Suprapubic skin (tissue), 4 donors: ENCODE data around the gene ANXA7. TPM values are rescaled to one million over a fixed set of nuclear protein-coding genes. Genes with fewer than 3 reads are reported as not detected.

ENCODE experiments used
- DNase-seq, 2 donors: peaks; one replicate each; pipeline ENCODE4 v3.0.0-alpha.2; 2019; ENCODE audit warnings: low spot score in 2 of 2
- H3K27ac ChIP-seq: fragments of 200-600 bp; sonication (generic); one replicate; pipeline ENCODE4 v1.5.1; 2019
- H3K27me3 ChIP-seq: fragments of 200-600 bp; sonication (generic); one replicate; pipeline ENCODE4 v1.5.1; 2019
- H3K36me3 ChIP-seq: fragments of 200-600 bp; sonication (generic); one replicate; pipeline ENCODE4 v1.5.1; 2019
- H3K4me1 ChIP-seq: fragments of 200-600 bp; sonication (generic); one replicate; pipeline ENCODE4 v1.5.1; 2019
- H3K4me3 ChIP-seq: fragments of 200-600 bp; sonication (generic); one replicate; pipeline ENCODE4 v1.5.1; 2019; ENCODE audit warnings: mild to moderate bottlenecking
- H3K9me3 ChIP-seq: fragments of 200-600 bp; sonication (generic); one replicate; pipeline ENCODE4 v1.5.1; 2019
- CTCF ChIP-seq, 2 donors: fragments of 200-600 bp in 1 of 2; fragments of 450-650 bp in 1 of 2; sonication (generic) in 1 of 2; IDR thresholded peaks; one replicate each; pipeline ENCODE4 v1.5.1; 2016 to 2019; ENCODE audit warnings: antibody characterized with exemption in 2 of 2, mild to moderate bottlenecking in 1 of 2, moderate library complexity in 1 of 2
- EP300 ChIP-seq: sonication (generic); formaldehyde crosslinking; IDR thresholded peaks from one replicate; pipeline ENCODE4 v1.6.1; 2017; ENCODE audit warnings: antibody characterized with exemption
- POLR2A ChIP-seq, 2 donors: fragments of 450-650 bp; IDR thresholded peaks; one replicate each; pipeline ENCODE4 v1.6.1; 2017; ENCODE audit warnings: antibody characterized with exemption in 2 of 2, mild to moderate bottlenecking in 2 of 2, moderate library complexity in 2 of 2
- POLR2AphosphoS5 ChIP-seq, 3 donors: sonication (generic); formaldehyde crosslinking; IDR thresholded peaks; one replicate each; pipeline ENCODE4 v1.6.1; 2017; ENCODE audit warnings: antibody characterized with exemption in 3 of 3
- WGBS: methylation state at CpG from one replicate; pipeline ENCODE4 v1.1.5; 2018; 5-methylcytosine and 5-hydroxymethylcytosine counted together
- total RNA-seq, 4 donors: library from RNA; depleted of rRNA; stranded (reverse); fragments of >200 nt; gene quantifications; one replicate each; pipeline ENCODE4 v1.1.0, GENCODE V29; 2016

The ANXA7 gene
- total RNA-seq, 4 donors from 2014 or later = 93.5 to 153 (median 100) TPM

GRCh38 chr10:73376679-73377078 is 37.2 kb downstream of the ANXA7 start:
- H3K36me3 ChIP-seq = peaks cover 88% of the 10 kb centered on the region
- TF ChIP-seq CTCF (IDR thresholded peaks at IDR 0.05) = no peak
- TF ChIP-seq EP300 = no peak
- no peak for TF ChIP-seq POLR2A (IDR thresholded peaks at IDR 0.05)
- TF ChIP-seq POLR2AphosphoS5 (IDR thresholded peaks at IDR 0.05) = no peak
- no peak overlapping the region for H3K27ac ChIP-seq
- H3K9me3 ChIP-seq = no peaks in the 10 kb centered on the region
- H3K4me1 ChIP-seq = no peaks in the 10 kb centered on the region
- H3K4me3 ChIP-seq = no peak overlapping the region
- DNase-seq = no peak
- H3K27me3 ChIP-seq = no peaks in the 10 kb centered on the region
- 70% methylated on average over 3 of the region's 3 CpGs for WGBS

- Histone ChIP-seq H3K36me3 (peaks cover 71% of the 10 kb centered on the region), H3K9me3 (no peaks in the 10 kb centered on the region), H3K27me3 (no peaks in the 10 kb centered on the region), H3K4me3 (no peak overlapping the region), H3K27ac (no peak overlapping the region), H3K4me1 (no peaks in the 10 kb centered on the region)
- 91% methylated on average over 4 of the region's 4 CpGs for WGBS
- no peak for DNase-seq
- no peak for TF ChIP-seq EP300
- TF ChIP-seq POLR2A (IDR thresholded peaks at IDR 0.05) = no peak
Measured at GRCh38 chr10:73368238-73368637, 45.6 kb downstream of the ANXA7 start.

GRCh38 chr10:73366381-73367298 is 47.2 kb downstream of the ANXA7 start:
- no peak for DNase-seq
- Histone ChIP-seq H3K9me3 (no peaks in the 10 kb centered on the region), H3K4me3 (no peak overlapping the region), H3K27ac (no peak overlapping the region), H3K36me3 (peaks cover 58% of the 10 kb centered on the region), H3K27me3 (no peaks in the 10 kb centered on the region), H3K4me1 (no peaks in the 10 kb centered on the region)
- 87% methylated on average over 6 of the region's 6 CpGs for WGBS
- TF ChIP-seq POLR2A (IDR thresholded peaks at IDR 0.05) (no peak), CTCF (IDR thresholded peaks at IDR 0.05) (no peak)

- WGBS = 97% methylated on average over 3 of the region's 3 CpGs
- H3K36me3 ChIP-seq = peaks cover 45% of the 10 kb centered on the region
- no peaks in the 10 kb centered on the region for H3K4me1 ChIP-seq
- DNase-seq = no peak
- no peaks in the 10 kb centered on the region for H3K9me3 ChIP-seq
- H3K27me3 ChIP-seq = no peaks in the 10 kb centered on the region
- H3K27ac ChIP-seq = no peak overlapping the region
- H3K4me3 ChIP-seq = no peak overlapping the region
- no peak for TF ChIP-seq CTCF (IDR thresholded peaks at IDR 0.05)
- no peak for TF ChIP-seq POLR2AphosphoS5 (IDR thresholded peaks at IDR 0.05)
- no peak for TF ChIP-seq POLR2A (IDR thresholded peaks at IDR 0.05)
- no peak for TF ChIP-seq EP300
Measured at GRCh38 chr10:73364964-73365363, 48.9 kb downstream of the ANXA7 start.

GRCh38 chr10:73359492-73359891 is 54.4 kb downstream of the ANXA7 start:
- Histone ChIP-seq H3K9me3 (no peaks in the 10 kb centered on the region), H3K36me3 (peaks cover 5% of the 10 kb centered on the region), H3K27ac (no peak overlapping the region), H3K27me3 (no peaks in the 10 kb centered on the region), H3K4me1 (peaks cover 17% of the 10 kb centered on the region), H3K4me3 (no peak overlapping the region)
- WGBS = 83% methylated on average over 8 of the region's 8 CpGs
- no peak for TF ChIP-seq CTCF (IDR thresholded peaks at IDR 0.05)
- TF ChIP-seq POLR2AphosphoS5 (IDR thresholded peaks at IDR 0.05) = no peak
- TF ChIP-seq EP300 = no peak
- no peak for TF ChIP-seq POLR2A (IDR thresholded peaks at IDR 0.05)
- DNase-seq = no peak
